Peyer's patch (tissue), 4 donors: ENCODE results near the gene SUV39H2.

Experiments used
- POLR2A ChIP-seq, 2 donors: fragments of 450-650 bp; IDR thresholded peaks; one replicate each; pipeline ENCODE4 v1.5.1; 2017; ENCODE audit warnings: antibody characterized with exemption in 2 of 2, mild to moderate bottlenecking in 2 of 2, moderate library complexity in 2 of 2
- TF ChIP-seq, protein P1 (sequence below), 6 experiments: fragments of 450-650 bp in 4 of 6; fragments of 200-600 bp in 2 of 6; sonication (generic) in 1 of 6; IDR thresholded peaks; one replicate each; pipeline ENCODE4 v1.5.1; 2017 to 2019; ENCODE audit warnings: antibody characterized with exemption in 6 of 6, mild to moderate bottlenecking in 3 of 6, moderate library complexity in 1 of 6

DNA sequence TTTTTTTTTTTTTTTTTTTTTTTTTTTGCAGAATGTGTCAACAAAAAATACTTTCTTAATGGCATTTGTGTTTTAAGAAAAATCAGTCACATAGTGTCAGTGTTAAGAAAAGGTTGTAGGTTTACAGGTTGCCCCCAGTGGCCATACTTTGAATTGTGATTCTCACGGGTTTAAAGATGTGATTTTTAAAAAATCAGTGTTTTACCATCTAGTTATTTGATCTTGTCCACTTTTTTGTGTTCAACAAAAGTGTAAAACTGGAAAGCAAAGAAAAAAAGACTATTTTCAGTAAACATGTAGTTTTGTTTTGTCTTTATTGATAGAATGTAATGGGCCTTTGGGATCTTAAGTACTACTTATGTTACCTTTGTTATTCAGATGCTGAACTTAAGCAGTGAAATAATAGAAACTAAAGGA lies 25.7 kb downstream of the SUV39H2 start:
- TF ChIP-seq, protein P1, sequence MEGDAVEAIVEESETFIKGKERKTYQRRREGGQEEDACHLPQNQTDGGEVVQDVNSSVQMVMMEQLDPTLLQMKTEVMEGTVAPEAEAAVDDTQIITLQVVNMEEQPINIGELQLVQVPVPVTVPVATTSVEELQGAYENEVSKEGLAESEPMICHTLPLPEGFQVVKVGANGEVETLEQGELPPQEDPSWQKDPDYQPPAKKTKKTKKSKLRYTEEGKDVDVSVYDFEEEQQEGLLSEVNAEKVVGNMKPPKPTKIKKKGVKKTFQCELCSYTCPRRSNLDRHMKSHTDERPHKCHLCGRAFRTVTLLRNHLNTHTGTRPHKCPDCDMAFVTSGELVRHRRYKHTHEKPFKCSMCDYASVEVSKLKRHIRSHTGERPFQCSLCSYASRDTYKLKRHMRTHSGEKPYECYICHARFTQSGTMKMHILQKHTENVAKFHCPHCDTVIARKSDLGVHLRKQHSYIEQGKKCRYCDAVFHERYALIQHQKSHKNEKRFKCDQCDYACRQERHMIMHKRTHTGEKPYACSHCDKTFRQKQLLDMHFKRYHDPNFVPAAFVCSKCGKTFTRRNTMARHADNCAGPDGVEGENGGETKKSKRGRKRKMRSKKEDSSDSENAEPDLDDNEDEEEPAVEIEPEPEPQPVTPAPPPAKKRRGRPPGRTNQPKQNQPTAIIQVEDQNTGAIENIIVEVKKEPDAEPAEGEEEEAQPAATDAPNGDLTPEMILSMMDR (IDR thresholded peaks at IDR 0.05) = peak in 5 of 6 experiments; percentile 51 to 57 (median 54)
- TF ChIP-seq POLR2A (IDR thresholded peaks at IDR 0.05) = no peak
